ENCODE data around the gene SYTL1. TPM values are rescaled to one million over a fixed set of nuclear protein-coding genes. Genes with fewer than 3 reads are reported as not detected.
"Not testable (repeated sequence)": the region's sequence is repeated elsewhere in the genome, so short reads cannot be mapped to it uniquely, and the experiment has no call there.

The SYTL1 gene
- total and polyA plus RNA-seq, 4 donors: 10.5 to 58.0 (median 34.6) TPM

DNA sequence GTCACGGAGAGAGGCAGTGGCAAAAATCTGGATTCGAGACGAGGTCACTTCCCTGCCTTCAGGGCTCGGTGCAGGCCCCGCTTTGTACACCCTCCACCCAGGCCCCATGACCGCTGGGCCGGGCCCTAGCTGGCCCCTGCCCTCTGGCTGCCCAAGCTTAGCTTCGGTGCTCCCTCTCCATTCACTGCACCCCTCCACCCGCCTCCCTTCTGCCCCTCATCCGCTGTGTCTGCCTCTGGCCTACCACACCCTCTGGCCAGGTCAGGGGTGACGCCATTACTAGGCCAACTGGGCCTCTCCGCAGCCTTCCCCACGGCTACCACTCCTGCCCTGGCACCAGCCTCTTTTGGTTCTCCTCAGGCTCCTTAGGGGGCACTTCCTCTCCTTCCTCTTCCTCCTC lies 41.8 kb downstream of the SYTL1 start:
- H3K9ac ChIP-seq (ENCODE audit: insufficient read depth in 1 of 2, low read length in 2 of 2): no peak overlapping the region
- ATAC-seq (ENCODE audit: insufficient read depth, low FRiP score) (no peak), DNase-seq (no peak)
- TF ChIP-seq, protein P1, sequence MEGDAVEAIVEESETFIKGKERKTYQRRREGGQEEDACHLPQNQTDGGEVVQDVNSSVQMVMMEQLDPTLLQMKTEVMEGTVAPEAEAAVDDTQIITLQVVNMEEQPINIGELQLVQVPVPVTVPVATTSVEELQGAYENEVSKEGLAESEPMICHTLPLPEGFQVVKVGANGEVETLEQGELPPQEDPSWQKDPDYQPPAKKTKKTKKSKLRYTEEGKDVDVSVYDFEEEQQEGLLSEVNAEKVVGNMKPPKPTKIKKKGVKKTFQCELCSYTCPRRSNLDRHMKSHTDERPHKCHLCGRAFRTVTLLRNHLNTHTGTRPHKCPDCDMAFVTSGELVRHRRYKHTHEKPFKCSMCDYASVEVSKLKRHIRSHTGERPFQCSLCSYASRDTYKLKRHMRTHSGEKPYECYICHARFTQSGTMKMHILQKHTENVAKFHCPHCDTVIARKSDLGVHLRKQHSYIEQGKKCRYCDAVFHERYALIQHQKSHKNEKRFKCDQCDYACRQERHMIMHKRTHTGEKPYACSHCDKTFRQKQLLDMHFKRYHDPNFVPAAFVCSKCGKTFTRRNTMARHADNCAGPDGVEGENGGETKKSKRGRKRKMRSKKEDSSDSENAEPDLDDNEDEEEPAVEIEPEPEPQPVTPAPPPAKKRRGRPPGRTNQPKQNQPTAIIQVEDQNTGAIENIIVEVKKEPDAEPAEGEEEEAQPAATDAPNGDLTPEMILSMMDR (IDR thresholded peaks at IDR 0.05; ENCODE audit: control extremely low read depth, extremely low read depth): no peak
- no peaks in the 10 kb centered on the region for H3K27me3 ChIP-seq (ENCODE audit: control insufficient read depth in 3 of 3, insufficient read depth in 3 of 3, low read length in 2 of 3)
- WGBS, 2 donors: 90 to 91% methylated on average over 13 of the region's 13 CpGs
- H3K4me1 ChIP-seq (ENCODE audit: control insufficient read depth in 5 of 5, insufficient read depth in 5 of 5, low read length in 5 of 5): peaks cover 0 to 12% (median 0%) of the 10 kb centered on the region in 5 donors
- H3K36me3 ChIP-seq (ENCODE audit: control insufficient read depth in 4 of 4, insufficient read depth in 4 of 4, low read length in 4 of 4): no peaks in the 10 kb centered on the region
- no peak overlapping the region for H3K4me3 ChIP-seq
- H3K27ac ChIP-seq (ENCODE audit: low read depth in 1 of 2, low read length in 1 of 2): no peak overlapping the region
- H3K9me3 ChIP-seq (ENCODE audit: control insufficient read depth in 4 of 4, insufficient read depth in 3 of 4, low read length in 3 of 4): no peaks in the 10 kb centered on the region

DNA sequence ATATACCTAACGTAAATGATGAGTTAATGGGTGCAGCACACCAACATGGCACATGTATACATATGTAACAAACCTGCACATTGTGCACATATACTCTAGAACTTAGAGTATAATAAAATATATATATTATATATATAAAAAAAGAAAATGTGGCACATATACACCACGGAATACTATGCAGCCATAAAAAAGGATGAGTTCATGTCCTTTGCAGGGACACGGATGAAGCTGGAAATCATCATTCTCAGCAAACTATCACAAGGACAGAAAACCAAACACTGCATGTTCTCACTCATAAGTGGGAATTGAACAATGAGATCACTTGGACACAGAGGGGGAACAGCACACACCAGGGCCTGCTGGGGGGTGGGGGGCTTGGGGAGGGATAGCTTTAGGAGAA lies 43.0 kb downstream of the SYTL1 start:
- H3K27ac ChIP-seq (ENCODE audit: low read depth in 1 of 2, low read length in 1 of 2); H3K9me3 ChIP-seq (ENCODE audit: control insufficient read depth in 4 of 4, insufficient read depth in 3 of 4, low read length in 3 of 4); H3K9ac ChIP-seq (ENCODE audit: insufficient read depth in 1 of 2, low read length in 2 of 2); H3K4me3 ChIP-seq; H3K36me3 ChIP-seq (ENCODE audit: control insufficient read depth in 4 of 4, insufficient read depth in 4 of 4, low read length in 4 of 4); DNase-seq; H3K27me3 ChIP-seq (ENCODE audit: control insufficient read depth in 3 of 3, insufficient read depth in 3 of 3, low read length in 2 of 3); ATAC-seq (ENCODE audit: insufficient read depth, low FRiP score): not testable (repeated sequence)
- peaks cover 0 to 11% (median 0%) of the 10 kb centered on the region in 5 donors for H3K4me1 ChIP-seq (ENCODE audit: control insufficient read depth in 5 of 5, insufficient read depth in 5 of 5, low read length in 5 of 5)
- 87 to 91% methylated on average over 2 to 3 of the region's 3 CpGs for WGBS, 2 donors

DNA sequence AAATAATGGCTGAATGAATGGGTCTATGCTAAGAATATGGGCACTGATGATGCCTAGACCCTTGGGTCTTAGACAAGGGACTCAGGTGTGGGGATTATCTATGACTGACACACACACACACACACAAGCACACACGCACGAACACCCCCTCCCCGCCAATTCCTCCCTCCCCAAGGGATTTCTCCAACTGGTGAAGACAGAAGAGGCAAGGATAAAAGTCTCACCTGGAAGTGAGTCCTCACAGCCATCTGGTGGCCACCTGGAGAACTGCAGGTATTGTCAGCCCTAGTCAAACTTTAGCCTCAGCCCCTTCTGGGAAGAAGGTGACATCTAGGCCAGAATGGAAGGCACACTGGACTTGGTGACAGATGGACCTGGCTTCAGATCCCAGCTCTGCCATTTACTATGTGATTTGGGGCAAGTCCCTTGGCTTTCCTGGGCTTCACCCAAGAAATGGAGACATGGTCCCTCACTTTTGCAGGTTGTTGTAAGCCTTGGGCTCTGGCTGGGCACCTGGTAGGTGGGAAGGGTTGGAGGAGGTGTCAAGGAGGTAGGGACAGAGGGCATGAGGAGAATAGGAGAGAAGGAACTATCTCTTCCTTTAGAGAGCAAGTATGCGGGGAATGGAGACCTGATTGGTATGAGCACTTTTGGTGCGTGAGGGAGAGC lies 46.6 kb downstream of the SYTL1 start:
- no peaks in the 10 kb centered on the region for H3K9me3 ChIP-seq (ENCODE audit: control insufficient read depth in 4 of 4, insufficient read depth in 3 of 4, low read length in 3 of 4)
- DNase-seq: peak in 2 of 3 donors; percentile 40 to 41
- no peak overlapping the region for H3K4me3 ChIP-seq
- WGBS, 2 donors: 48 to 49% methylated on average over 5 of the region's 5 CpGs
- no peaks in the 10 kb centered on the region for H3K36me3 ChIP-seq (ENCODE audit: control insufficient read depth in 4 of 4, insufficient read depth in 4 of 4, low read length in 4 of 4)
- H3K27me3 ChIP-seq (ENCODE audit: control insufficient read depth in 3 of 3, insufficient read depth in 3 of 3, low read length in 2 of 3): no peaks in the 10 kb centered on the region
- TF ChIP-seq, protein P1 (IDR thresholded peaks at IDR 0.05; ENCODE audit: control extremely low read depth, extremely low read depth): peak; percentile 81
- peak overlapping the region; percentile 14 to 50 for H3K27ac ChIP-seq (ENCODE audit: low read depth in 1 of 2, low read length in 1 of 2)
- peaks cover 0 to 15% (median 12%) of the 10 kb centered on the region in 5 donors for H3K4me1 ChIP-seq (ENCODE audit: control insufficient read depth in 5 of 5, insufficient read depth in 5 of 5, low read length in 5 of 5)
- ATAC-seq (ENCODE audit: insufficient read depth, low FRiP score): no peak
- H3K9ac ChIP-seq (ENCODE audit: insufficient read depth in 1 of 2, low read length in 2 of 2): no peak overlapping the region

DNA sequence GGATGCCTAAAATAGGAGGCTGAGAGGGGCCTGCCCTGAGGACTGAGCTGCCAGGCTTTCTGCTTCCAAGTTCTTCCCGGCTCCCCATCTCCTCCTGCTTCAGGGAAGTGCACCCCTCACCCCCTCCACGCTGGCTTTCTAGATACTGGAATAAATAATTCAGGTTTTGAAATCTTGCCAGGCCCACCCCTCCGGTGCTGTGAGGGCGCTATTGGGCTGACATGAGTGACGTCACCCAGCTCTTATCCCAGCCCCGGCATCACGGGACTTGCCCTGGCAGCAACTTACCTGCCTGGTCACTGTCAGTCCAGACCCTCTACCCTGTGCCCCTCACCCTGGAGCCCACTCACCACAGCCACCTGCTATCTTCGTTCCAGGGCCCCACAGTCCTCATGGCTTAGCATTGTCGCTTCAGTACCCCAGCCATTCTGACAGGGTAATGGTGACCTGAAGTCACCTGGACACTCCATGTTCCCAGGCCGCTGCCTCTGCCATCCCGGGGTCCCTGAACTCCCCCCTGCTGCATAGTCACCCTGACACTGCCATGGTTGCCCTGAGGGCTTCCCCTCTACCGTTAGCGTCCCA lies 49.8 kb downstream of the SYTL1 start:
- WGBS, 2 donors: 10 to 15% methylated on average over 13 of the region's 13 CpGs
- H3K9me3 ChIP-seq (ENCODE audit: control insufficient read depth in 4 of 4, insufficient read depth in 3 of 4, low read length in 3 of 4): peaks cover 0 to 2% (median 0%) of the 10 kb centered on the region in 4 donors
- TF ChIP-seq, protein P1 (IDR thresholded peaks at IDR 0.05; ENCODE audit: control extremely low read depth, extremely low read depth): no peak
- H3K4me3 ChIP-seq: no peak overlapping the region
- DNase-seq (peak; percentile 58 to 64 (median 59)), ATAC-seq (ENCODE audit: insufficient read depth, low FRiP score) (no peak)
- peak overlapping the region in 1 of 2 donors; percentile 45 for H3K9ac ChIP-seq (ENCODE audit: insufficient read depth in 1 of 2, low read length in 2 of 2)
- peaks cover 0 to 18% (median 12%) of the 10 kb centered on the region in 5 donors for H3K4me1 ChIP-seq (ENCODE audit: control insufficient read depth in 5 of 5, insufficient read depth in 5 of 5, low read length in 5 of 5)
- peak overlapping the region; percentile 69 to 82 for H3K27ac ChIP-seq (ENCODE audit: low read depth in 1 of 2, low read length in 1 of 2)
- no peaks in the 10 kb centered on the region for H3K36me3 ChIP-seq (ENCODE audit: control insufficient read depth in 4 of 4, insufficient read depth in 4 of 4, low read length in 4 of 4)
- no peaks in the 10 kb centered on the region for H3K27me3 ChIP-seq (ENCODE audit: control insufficient read depth in 3 of 3, insufficient read depth in 3 of 3, low read length in 2 of 3)
